Upper lobe of left lung (tissue), 6 donors: ENCODE results near the gene TFEB. TPM values are rescaled to one million over a fixed set of nuclear protein-coding genes. Genes with fewer than 3 reads are reported as not detected.

Experiments
- ATAC-seq, 2 donors: fragments of 200-7000 bp; cut with Tn5 transposase; one replicate each; pipeline ENCODE4 v1.9.1; 2022; ENCODE audit warnings: mild to moderate bottlenecking in 2 of 2, moderate library complexity in 2 of 2; ENCODE audit not compliant: low FRiP score in 2 of 2
- DNase-seq, 2 donors: peaks; one replicate each; pipeline ENCODE4 v3.0.0-alpha.2; 2019 to 2020
- H3K27ac ChIP-seq, 4 donors: fragments of 200-600 bp; sonication (generic); one replicate each; pipeline ENCODE4 v1.5.1; 2016 to 2019
- H3K27me3 ChIP-seq, 4 donors: fragments of 200-600 bp; sonication (generic); one replicate each; pipeline ENCODE4 v1.5.1; 2017 to 2019
- H3K36me3 ChIP-seq, 4 donors: fragments of 200-600 bp; sonication (generic); one replicate each; pipeline ENCODE4 v1.5.1; 2016 to 2019
- H3K4me1 ChIP-seq, 4 donors: fragments of 200-600 bp; sonication (generic); one replicate each; pipeline ENCODE4 v1.5.1; 2018 to 2019
- H3K4me3 ChIP-seq, 4 donors: fragments of 200-600 bp; sonication (generic); one replicate each; pipeline ENCODE4 v1.5.1; 2017 to 2019; ENCODE audit warnings: mild to moderate bottlenecking in 2 of 4, moderate library complexity in 1 of 4
- H3K9me3 ChIP-seq, 4 donors: fragments of 200-600 bp; sonication (generic); one replicate each; pipeline ENCODE4 v1.5.1; 2018 to 2019
- CTCF ChIP-seq, 6 experiments: fragments of 450-650 bp in 4 of 6; fragments of 200-600 bp in 2 of 6; sonication (generic) in 2 of 6; IDR thresholded peaks; one replicate each; pipeline ENCODE4 v1.5.1; 2016 to 2019; ENCODE audit warnings: antibody characterized with exemption in 6 of 6
- EP300 ChIP-seq, 4 donors: sonication (generic); formaldehyde crosslinking; IDR thresholded peaks; one replicate each; pipeline ENCODE4 v1.5.1; 2017; ENCODE audit warnings: antibody characterized with exemption in 4 of 4, control low read depth in 2 of 4
- POLR2A ChIP-seq, 4 donors: fragments of 450-650 bp; IDR thresholded peaks; one replicate each; pipeline ENCODE4 v1.5.1; 2016 to 2017; ENCODE audit warnings: antibody characterized with exemption in 4 of 4, mild to moderate bottlenecking in 2 of 4
- POLR2AphosphoS5 ChIP-seq, 2 donors: sonication (generic); formaldehyde crosslinking; IDR thresholded peaks; one replicate each; pipeline ENCODE4 v1.5.1; 2017; ENCODE audit warnings: antibody characterized with exemption in 2 of 2
- WGBS, 2 donors: methylation state at CpG; one replicate each; pipeline ENCODE4 v1.1.5; 2017 to 2018; 5-methylcytosine and 5-hydroxymethylcytosine counted together
- total RNA-seq, 6 donors: library from RNA; depleted of rRNA in 4 of 6; stranded (reverse); fragments of >200 nt in 4 of 6; gene quantifications; one replicate each; pipeline versions ENCODE4 v1.1.0 to v1.2.1, GENCODE V29; 2016 to 2021
- donor health status: DM: no; HTN: no; CAD: no; lungs with moderate emphysema.
- donor health status: DM: no; HTN: yes; CAD: no; lungs with severe emphysema.

Gene TFEB
- total RNA-seq, 6 donors from 2014 or later, result 20.2 to 46.0 (median 27.3) TPM

- no peaks in the 10 kb centered on the region for H3K36me3 ChIP-seq
- no peaks in the 10 kb centered on the region for H3K27me3 ChIP-seq
- no peak overlapping the region for H3K4me3 ChIP-seq
- no peak for ATAC-seq
- TF ChIP-seq EP300 (IDR thresholded peaks at IDR 0.05), result no peak
- TF ChIP-seq POLR2A (IDR thresholded peaks at IDR 0.05), result no peak
- TF ChIP-seq POLR2AphosphoS5 (IDR thresholded peaks at IDR 0.05), result no peak
- no peak for TF ChIP-seq CTCF (IDR thresholded peaks at IDR 0.05)
- H3K9me3 ChIP-seq, result no peaks in the 10 kb centered on the region
- 71 to 80% methylated on average over 3 to 14 of the region's 14 CpGs for WGBS, 2 donors
- H3K4me1 ChIP-seq, result peaks cover 40 to 44% (median 42%) of the 10 kb centered on the region in 4 donors
- H3K27ac ChIP-seq, result peak overlapping the region; percentile 56 to 78 (median 71)
- no peak for DNase-seq
Observed at GRCh38 chr6:41713650-41714291, 21.6 kb downstream of the TFEB start.

GRCh38 chr6:41713159-41713649 is 22.2 kb downstream of the TFEB start:
- peaks cover 42 to 50% (median 44%) of the 10 kb centered on the region in 4 donors for H3K4me1 ChIP-seq
- ATAC-seq, result peak; percentile 52 to 73
- DNase-seq, result peak in 1 of 2 donors; percentile 90

GRCh38 chr6:41712651-41713103 is 22.7 kb downstream of the TFEB start:
- no peak for TF ChIP-seq POLR2A (IDR thresholded peaks at IDR 0.05)
- peak in 2 of 6 experiments; percentile 31 to 32 for TF ChIP-seq CTCF (IDR thresholded peaks at IDR 0.05)
- peak overlapping the region; percentile 56 to 78 (median 71) for H3K27ac ChIP-seq
- no peaks in the 10 kb centered on the region for H3K9me3 ChIP-seq
- no peak overlapping the region for H3K4me3 ChIP-seq
- no peaks in the 10 kb centered on the region for H3K36me3 ChIP-seq
- H3K27me3 ChIP-seq, result no peaks in the 10 kb centered on the region
- WGBS, 2 donors, result 22 to 90% methylated on average over 4 to 9 of the region's 10 CpGs
- DNase-seq (peak in 1 of 2 donors; percentile 87), ATAC-seq (peak; percentile 38 to 76)
- peaks cover 47 to 55% (median 48%) of the 10 kb centered on the region in 4 donors for H3K4me1 ChIP-seq

More at GRCh38 chr6:41713159-41713649, 22.2 kb downstream of the TFEB start:
- TF ChIP-seq EP300 (IDR thresholded peaks at IDR 0.05) (no peak), POLR2AphosphoS5 (IDR thresholded peaks at IDR 0.05) (peak in 1 of 2 donors; percentile 5)
- no peaks in the 10 kb centered on the region for H3K9me3 ChIP-seq
- WGBS, 2 donors, result 47 to 66% methylated on average over 7 to 9 of the region's 9 CpGs
- H3K4me3 ChIP-seq, result no peak overlapping the region
- no peaks in the 10 kb centered on the region for H3K36me3 ChIP-seq
- H3K27me3 ChIP-seq, result no peaks in the 10 kb centered on the region
- H3K27ac ChIP-seq, result peak overlapping the region; percentile 56 to 78 (median 71)

GRCh38 chr6:41711323-41712038 is 23.9 kb downstream of the TFEB start:
- 89 to 92% methylated on average over 8 to 9 of the region's 9 CpGs for WGBS, 2 donors
- peak overlapping the region; percentile 56 to 78 (median 71) for H3K27ac ChIP-seq
- H3K4me1 ChIP-seq, result peaks cover 47 to 57% (median 50%) of the 10 kb centered on the region in 4 donors
- H3K9me3 ChIP-seq, result no peaks in the 10 kb centered on the region
- TF ChIP-seq EP300 (IDR thresholded peaks at IDR 0.05) (no peak), POLR2A (IDR thresholded peaks at IDR 0.05) (no peak), CTCF (IDR thresholded peaks at IDR 0.05) (no peak), POLR2AphosphoS5 (IDR thresholded peaks at IDR 0.05) (no peak)
- H3K36me3 ChIP-seq, result no peaks in the 10 kb centered on the region
- ATAC-seq, result no peak
- H3K27me3 ChIP-seq, result no peaks in the 10 kb centered on the region
- no peak for DNase-seq
- H3K4me3 ChIP-seq, result no peak overlapping the region

- H3K36me3 ChIP-seq, result no peaks in the 10 kb centered on the region
- WGBS, 2 donors, result 92 to 98% methylated on average over 2 of the region's 2 CpGs
- H3K4me3 ChIP-seq, result no peak overlapping the region
- no peaks in the 10 kb centered on the region for H3K27me3 ChIP-seq
- no peak for ATAC-seq
- TF ChIP-seq CTCF (IDR thresholded peaks at IDR 0.05) (no peak), POLR2AphosphoS5 (IDR thresholded peaks at IDR 0.05) (no peak), EP300 (IDR thresholded peaks at IDR 0.05) (no peak), POLR2A (IDR thresholded peaks at IDR 0.05) (no peak)
- H3K4me1 ChIP-seq, result peaks cover 53 to 68% (median 64%) of the 10 kb centered on the region in 4 donors
- H3K27ac ChIP-seq, result no peak overlapping the region
- H3K9me3 ChIP-seq, result no peaks in the 10 kb centered on the region
- no peak for DNase-seq
Observed at GRCh38 chr6:41709375-41709774, 26.0 kb downstream of the TFEB start.
